ENCODE data around the gene MEG3.

MEG3 gene

DNA sequence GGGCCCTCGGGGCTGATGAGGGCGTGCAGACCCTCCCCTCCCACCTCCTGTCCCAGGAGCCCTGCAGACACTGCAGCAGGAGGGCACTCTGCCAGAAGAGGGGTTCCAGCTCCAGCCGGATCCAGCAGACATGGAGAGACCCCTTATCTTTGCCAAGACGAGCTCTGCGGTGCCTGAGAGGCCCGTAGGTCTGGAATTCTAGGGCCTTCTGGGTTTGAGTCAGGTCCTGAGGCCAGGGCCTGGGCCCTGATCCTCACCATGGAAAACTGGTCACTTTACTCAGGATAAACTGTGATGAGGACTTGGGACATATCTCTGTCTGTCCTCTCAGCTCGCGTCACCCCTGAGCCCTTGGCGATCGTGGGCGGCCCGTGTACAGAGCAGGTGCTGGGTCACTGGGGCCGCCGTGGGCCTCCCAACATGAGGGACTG, 13.8 kb downstream of the MEG3 start:
- H2AFZ ChIP-seq (ENCODE audit: low read length): no peak overlapping the region
- H3K79me2 ChIP-seq (ENCODE audit: insufficient read depth, low read length): no peaks in the 10 kb centered on the region
- H3K9me3 ChIP-seq (ENCODE audit: insufficient read depth, low read depth, low read length): no peaks in the 10 kb centered on the region
- H3K9me2 ChIP-seq (replicated peaks; ENCODE audit: low read depth, low read length): no peaks in the 10 kb centered on the region
- peaks cover 28% of the 10 kb centered on the region for H3K4me1 ChIP-seq (ENCODE audit: insufficient read depth, low read length, poor library complexity, severe bottlenecking)
- no peak overlapping the region for H3K9ac ChIP-seq (ENCODE audit: low read depth, low read length, poor library complexity, severe bottlenecking)
- H4K20me1 ChIP-seq (ENCODE audit: insufficient read depth, low read length, poor library complexity, severe bottlenecking): no peaks in the 10 kb centered on the region
- H3F3A ChIP-seq (ENCODE audit: low read depth): no peaks in the 10 kb centered on the region
- no peak overlapping the region for H3K4me2 ChIP-seq (ENCODE audit: low read depth, low read length, poor library complexity, severe bottlenecking)
- H3K4me3 ChIP-seq (ENCODE audit: low read length, poor library complexity, severe bottlenecking): no peak overlapping the region
- TF ChIP-seq EZH2phosphoT487 (IDR thresholded peaks at IDR 0.05; ENCODE audit: borderline replicate concordance): no peak
- TF ChIP-seq, protein P1, sequence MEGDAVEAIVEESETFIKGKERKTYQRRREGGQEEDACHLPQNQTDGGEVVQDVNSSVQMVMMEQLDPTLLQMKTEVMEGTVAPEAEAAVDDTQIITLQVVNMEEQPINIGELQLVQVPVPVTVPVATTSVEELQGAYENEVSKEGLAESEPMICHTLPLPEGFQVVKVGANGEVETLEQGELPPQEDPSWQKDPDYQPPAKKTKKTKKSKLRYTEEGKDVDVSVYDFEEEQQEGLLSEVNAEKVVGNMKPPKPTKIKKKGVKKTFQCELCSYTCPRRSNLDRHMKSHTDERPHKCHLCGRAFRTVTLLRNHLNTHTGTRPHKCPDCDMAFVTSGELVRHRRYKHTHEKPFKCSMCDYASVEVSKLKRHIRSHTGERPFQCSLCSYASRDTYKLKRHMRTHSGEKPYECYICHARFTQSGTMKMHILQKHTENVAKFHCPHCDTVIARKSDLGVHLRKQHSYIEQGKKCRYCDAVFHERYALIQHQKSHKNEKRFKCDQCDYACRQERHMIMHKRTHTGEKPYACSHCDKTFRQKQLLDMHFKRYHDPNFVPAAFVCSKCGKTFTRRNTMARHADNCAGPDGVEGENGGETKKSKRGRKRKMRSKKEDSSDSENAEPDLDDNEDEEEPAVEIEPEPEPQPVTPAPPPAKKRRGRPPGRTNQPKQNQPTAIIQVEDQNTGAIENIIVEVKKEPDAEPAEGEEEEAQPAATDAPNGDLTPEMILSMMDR (conservative IDR thresholded peaks at IDR 0.05; ENCODE audit: low read length): no peak
- H3K27me3 ChIP-seq (ENCODE audit: insufficient read depth, low read length, poor library complexity, severe bottlenecking): no peaks in the 10 kb centered on the region
- H3K36me3 ChIP-seq (ENCODE audit: insufficient read depth, low read length): no peaks in the 10 kb centered on the region

GRCh38 chr14:100840286-100841065, 14.6 kb downstream of the MEG3 start:
- Histone ChIP-seq H2AFZ (ENCODE audit: low read length) (no peak overlapping the region), H3K79me2 (ENCODE audit: insufficient read depth, low read length) (no peaks in the 10 kb centered on the region), H3K9me2 (replicated peaks; ENCODE audit: low read depth, low read length) (no peaks in the 10 kb centered on the region), H3K9ac (ENCODE audit: low read depth, low read length, poor library complexity, severe bottlenecking) (no peak overlapping the region), H4K20me1 (ENCODE audit: insufficient read depth, low read length, poor library complexity, severe bottlenecking) (no peaks in the 10 kb centered on the region), H3K36me3 (ENCODE audit: insufficient read depth, low read length) (no peaks in the 10 kb centered on the region), H3K4me1 (ENCODE audit: insufficient read depth, low read length, poor library complexity, severe bottlenecking) (peaks cover 28% of the 10 kb centered on the region), H3K4me2 (ENCODE audit: low read depth, low read length, poor library complexity, severe bottlenecking) (no peak overlapping the region), H3F3A (ENCODE audit: low read depth) (no peaks in the 10 kb centered on the region), H3K4me3 (ENCODE audit: low read length, poor library complexity, severe bottlenecking) (no peak overlapping the region), H3K9me3 (ENCODE audit: insufficient read depth, low read depth, low read length) (no peaks in the 10 kb centered on the region), H3K27me3 (ENCODE audit: insufficient read depth, low read length, poor library complexity, severe bottlenecking) (no peaks in the 10 kb centered on the region)
- TF ChIP-seq, protein P1 (conservative IDR thresholded peaks at IDR 0.05; ENCODE audit: low read length): no peak
- TF ChIP-seq EZH2phosphoT487 (IDR thresholded peaks at IDR 0.05; ENCODE audit: borderline replicate concordance): no peak

DNA sequence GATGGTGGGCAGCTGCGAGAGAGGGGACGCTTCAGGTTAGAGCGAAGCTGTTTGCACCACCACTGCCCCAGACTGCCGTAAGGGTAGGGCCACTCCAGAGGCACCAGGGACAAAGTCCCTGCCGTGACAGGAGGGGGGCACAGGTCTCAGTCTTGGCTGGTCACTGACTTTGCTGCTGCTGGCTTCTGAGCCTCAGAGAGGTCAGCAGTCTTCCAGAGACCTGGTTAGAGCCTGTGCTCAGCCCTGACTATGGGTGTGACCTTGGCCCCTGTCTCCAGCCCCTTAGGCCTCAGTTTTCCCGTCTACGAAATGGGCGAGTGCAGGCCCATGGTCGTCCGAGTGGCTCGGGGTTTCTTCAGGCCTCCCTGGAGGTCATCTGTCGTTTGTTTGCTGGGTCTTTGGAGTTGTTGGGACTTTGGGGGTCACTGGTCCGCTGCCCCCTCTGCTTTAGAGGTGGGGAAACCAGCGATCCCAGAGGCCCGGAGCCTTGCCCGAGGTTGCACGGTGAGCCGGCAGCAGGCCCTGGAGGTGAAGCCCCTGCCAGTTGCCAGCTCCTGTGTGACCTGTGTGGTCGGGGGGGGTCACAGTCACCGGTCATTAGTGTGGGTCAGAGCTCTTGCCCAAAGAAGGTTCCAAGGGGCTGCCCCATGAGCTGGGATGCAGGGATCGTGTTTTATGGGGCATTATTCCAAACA, 15.3 kb downstream of the MEG3 start:
- TF ChIP-seq, protein P1 (conservative IDR thresholded peaks at IDR 0.05; ENCODE audit: low read length): no peak
- no peak for TF ChIP-seq EZH2phosphoT487 (IDR thresholded peaks at IDR 0.05; ENCODE audit: borderline replicate concordance)
- Histone ChIP-seq H3K4me2 (ENCODE audit: low read depth, low read length, poor library complexity, severe bottlenecking) (no peak overlapping the region), H2AFZ (ENCODE audit: low read length) (no peak overlapping the region)

More for the DNA sequence above, 15.3 kb downstream of the MEG3 start:
- Histone ChIP-seq H4K20me1 (ENCODE audit: insufficient read depth, low read length, poor library complexity, severe bottlenecking) (no peaks in the 10 kb centered on the region), H3K9ac (ENCODE audit: low read depth, low read length, poor library complexity, severe bottlenecking) (no peak overlapping the region), H3K9me3 (ENCODE audit: insufficient read depth, low read depth, low read length) (no peaks in the 10 kb centered on the region), H3K4me3 (ENCODE audit: low read length, poor library complexity, severe bottlenecking) (no peak overlapping the region), H3K9me2 (replicated peaks; ENCODE audit: low read depth, low read length) (no peaks in the 10 kb centered on the region), H3F3A (ENCODE audit: low read depth) (no peaks in the 10 kb centered on the region), H3K27me3 (ENCODE audit: insufficient read depth, low read length, poor library complexity, severe bottlenecking) (no peaks in the 10 kb centered on the region), H3K79me2 (ENCODE audit: insufficient read depth, low read length) (no peaks in the 10 kb centered on the region), H3K4me1 (ENCODE audit: insufficient read depth, low read length, poor library complexity, severe bottlenecking) (peaks cover 28% of the 10 kb centered on the region), H3K36me3 (ENCODE audit: insufficient read depth, low read length) (no peaks in the 10 kb centered on the region)

Data from Loucy (cell line).